GM12865 (cell line): ENCODE data around the gene TEX35.
"Not testable (repeated sequence)": the region's sequence is repeated elsewhere in the genome, so short reads cannot be mapped to it uniquely, and the experiment has no call there.

ENCODE experiments used
- DNase-seq: peaks from one replicate; pipeline ENCODE4 v3.0.0; 2010; ENCODE audit warnings: low read depth
- H3K4me3 ChIP-seq: 2 replicates; pipeline ENCODE4 v1.5.1; 2011; ENCODE audit warnings: mild to moderate bottlenecking, low read depth, low read length, control low read depth
- CTCF ChIP-seq: IDR thresholded peaks from 2 replicates; pipeline ENCODE4 v1.5.1; 2011; ENCODE audit warnings: low read length, control low read depth, low read depth, inconsistent platforms; ENCODE audit not compliant: insufficient read depth; ENCODE audit errors: missing control alignments

The TEX35 gene

GRCh38 chr1:178498896-178499675 is 13.8 kb upstream of the TEX35 start:
- H3K4me3 ChIP-seq, result no peak overlapping the region
- TF ChIP-seq CTCF, result no peak
- DNase-seq, result no peak

GRCh38 chr1:178500091-178500770 is 12.7 kb upstream of the TEX35 start:
- no peak for TF ChIP-seq CTCF
- no peak for DNase-seq
- H3K4me3 ChIP-seq, result no peak overlapping the region

- TF ChIP-seq CTCF, result no peak
- no peak for DNase-seq
- H3K4me3 ChIP-seq, result no peak overlapping the region
These were observed 11.9 kb upstream of the TEX35 start for GRCh38 chr1:178500936-178501554.

- DNase-seq, result peak; percentile 68
- TF ChIP-seq CTCF, result peak; percentile 94
- H3K4me3 ChIP-seq, result no peak overlapping the region
These were observed 11.1 kb upstream of the TEX35 start for GRCh38 chr1:178501705-178502329.

GRCh38 chr1:178502330-178502714 is 10.6 kb upstream of the TEX35 start:
- no peak overlapping the region for H3K4me3 ChIP-seq
- TF ChIP-seq CTCF, result no peak
- no peak for DNase-seq

GRCh38 chr1:178502856-178503255 is 10.1 kb upstream of the TEX35 start:
- no peak overlapping the region for H3K4me3 ChIP-seq
- no peak for DNase-seq
- no peak for TF ChIP-seq CTCF

GRCh38 chr1:178503316-178503715 is 9.6 kb upstream of the TEX35 start:
- not testable (repeated sequence) for DNase-seq, H3K4me3 ChIP-seq
